H9 (cell line): ENCODE results near the gene RNF17. TPM values are rescaled to one million over a fixed set of nuclear protein-coding genes. Genes with fewer than 3 reads are reported as not detected.

Experiments used
- DNase-seq: peaks from one replicate; pipeline ENCODE4 v3.0.0-alpha.2; 2017
- H2AFZ ChIP-seq: one replicate; pipeline ENCODE4 v1.6.1; 2013; ENCODE audit warnings: mild to moderate bottlenecking, low read length, control low read depth, moderate library complexity
- H2AK5ac ChIP-seq: 2 replicates; pipeline ENCODE4 v1.6.1; 2013; ENCODE audit warnings: low read length, control low read depth, mixed read lengths; ENCODE audit not compliant: insufficient read length
- H2BK120ac ChIP-seq: one replicate; pipeline ENCODE4 v1.6.1; 2013; ENCODE audit warnings: low read depth, mild to moderate bottlenecking, low read length, control low read depth, inconsistent platforms; ENCODE audit not compliant: poor library complexity, severe bottlenecking
- H2BK12ac ChIP-seq: 2 replicates; pipeline ENCODE4 v1.6.1; 2013; ENCODE audit warnings: low read length, control low read depth, mixed read lengths, low read depth; ENCODE audit not compliant: insufficient read length
- H2BK15ac ChIP-seq: 2 replicates; pipeline ENCODE4 v1.6.1; 2013; ENCODE audit warnings: low read depth, low read length, control low read depth
- H2BK20ac ChIP-seq: one replicate; pipeline ENCODE4 v1.6.1; 2013; ENCODE audit warnings: low read depth, mild to moderate bottlenecking, low read length, control low read depth, inconsistent platforms; ENCODE audit not compliant: poor library complexity, severe bottlenecking
- H2BK5ac ChIP-seq: 2 replicates; pipeline ENCODE4 v1.6.1; 2013; ENCODE audit warnings: low read length, control low read depth, mixed read lengths; ENCODE audit not compliant: insufficient read length
- H3K14ac ChIP-seq: 2 replicates; pipeline ENCODE4 v1.6.1; 2013; ENCODE audit warnings: low read length, control low read depth; ENCODE audit not compliant: insufficient read depth
- H3K18ac ChIP-seq: 2 replicates; pipeline ENCODE4 v1.6.1; 2013; ENCODE audit warnings: low read depth, mild to moderate bottlenecking, mixed read lengths, low read length, control low read depth; ENCODE audit not compliant: insufficient read length
- H3K23ac ChIP-seq: 2 replicates; pipeline ENCODE4 v1.6.1; 2013; ENCODE audit warnings: low read length, control low read depth, mixed read lengths, low read depth; ENCODE audit not compliant: insufficient read length
- H3K23me2 ChIP-seq: 2 replicates; pipeline ENCODE4 v1.6.1; 2013; ENCODE audit warnings: low read depth, mild to moderate bottlenecking, mixed read lengths, low read length, control low read depth; ENCODE audit not compliant: insufficient read length, poor library complexity, severe bottlenecking
- H3K27ac ChIP-seq: 2 replicates; pipeline ENCODE4 v1.5.1; 2013; ENCODE audit warnings: low read length, control low read depth, mixed read lengths, low read depth; ENCODE audit not compliant: insufficient read length
- H3K27me3 ChIP-seq: 2 replicates; pipeline ENCODE4 v1.6.1; 2013; ENCODE audit warnings: low read length, control low read depth, inconsistent platforms; ENCODE audit not compliant: insufficient read depth
- H3K4ac ChIP-seq: 2 replicates; pipeline ENCODE4 v1.6.1; 2013; ENCODE audit warnings: low read depth, mild to moderate bottlenecking, control low read depth, inconsistent platforms, low read length, moderate library complexity
- H3K4me1 ChIP-seq: 2 replicates; pipeline ENCODE4 v1.6.1; 2013; ENCODE audit warnings: low read length, control low read depth, inconsistent platforms; ENCODE audit not compliant: insufficient read depth
- H3K4me2 ChIP-seq: 2 replicates; pipeline ENCODE4 v1.6.1; 2013; ENCODE audit warnings: low read length, control low read depth, mixed read lengths; ENCODE audit not compliant: insufficient read length, insufficient read depth
- H3K56ac ChIP-seq: 2 replicates; pipeline ENCODE4 v1.6.1; 2013; ENCODE audit warnings: low read depth, mild to moderate bottlenecking, mixed read lengths, low read length, control low read depth; ENCODE audit not compliant: insufficient read length
- H3K79me1 ChIP-seq: 2 replicates; pipeline ENCODE4 v1.6.1; 2013; ENCODE audit warnings: low read depth, mild to moderate bottlenecking, moderate library complexity, low read length, control low read depth, inconsistent platforms; ENCODE audit not compliant: insufficient read depth, poor library complexity, severe bottlenecking
- H3K79me2 ChIP-seq: 2 replicates; pipeline ENCODE4 v1.6.1; 2013; ENCODE audit warnings: low read length, control low read depth, inconsistent platforms; ENCODE audit not compliant: insufficient read depth
- H3K9ac ChIP-seq: 2 replicates; pipeline ENCODE4 v1.6.1; 2013; ENCODE audit warnings: low read length, control low read depth, mixed read lengths; ENCODE audit not compliant: insufficient read length; ENCODE audit errors: extremely low read depth
- H3K9me3 ChIP-seq: one replicate; pipeline ENCODE4 v1.6.1; 2013; ENCODE audit warnings: low read depth, low read length, inconsistent platforms; ENCODE audit not compliant: control insufficient read depth
- H3T11ph ChIP-seq: one replicate; pipeline ENCODE4 v1.6.1; 2013; ENCODE audit warnings: mild to moderate bottlenecking, low read length, control low read depth, inconsistent platforms
- H4K20me1 ChIP-seq: one replicate; pipeline ENCODE4 v1.6.1; 2013; ENCODE audit not compliant: control insufficient read depth, insufficient read length, insufficient read depth
- H4K5ac ChIP-seq: 2 replicates; pipeline ENCODE4 v1.6.1; 2013; ENCODE audit warnings: low read depth, mild to moderate bottlenecking, mixed read lengths, low read length, control low read depth; ENCODE audit not compliant: insufficient read length
- H4K8ac ChIP-seq: replicated peaks from 2 replicates; pipeline ENCODE4 v1.6.1; 2013; ENCODE audit warnings: low read length, control low read depth, mixed read lengths, low read depth; ENCODE audit not compliant: insufficient read length
- H4K91ac ChIP-seq: 2 replicates; pipeline ENCODE4 v1.6.1; 2013; ENCODE audit warnings: low read depth, mild to moderate bottlenecking, moderate library complexity, mixed read lengths, low read length, control low read depth; ENCODE audit not compliant: insufficient read length
- H3K27ac Mint-ChIP-seq, 3 experiments: 2 replicates in 2 of 3; 3 replicates in 1 of 3; pipeline ENCODE4 v1.8.0; 2020 to 2021; ENCODE audit warnings: mixed read lengths in 3 of 3, mild to moderate bottlenecking in 1 of 3, moderate library complexity in 1 of 3
- H3K27me3 Mint-ChIP-seq: 2 replicates; pipeline ENCODE4 v1.8.0; 2021; ENCODE audit warnings: low read depth, mild to moderate bottlenecking, moderate library complexity, mixed read lengths
- H3K36me3 Mint-ChIP-seq, 3 experiments: 2 replicates in 2 of 3; 3 replicates in 1 of 3; pipeline ENCODE4 v1.8.0; 2020 to 2021; ENCODE audit warnings: low read depth in 3 of 3, mixed read lengths in 3 of 3; ENCODE audit not compliant: insufficient read depth in 1 of 3
- H3K4me1 Mint-ChIP-seq, 2 experiments: 2 replicates each; pipeline ENCODE4 v1.8.0; 2020; ENCODE audit warnings: mixed read lengths in 2 of 2
- H3K4me3 Mint-ChIP-seq, 2 experiments: 2 replicates in 1 of 2; 3 replicates in 1 of 2; pipeline ENCODE4 v1.8.0; 2020 to 2021; ENCODE audit warnings: mild to moderate bottlenecking in 2 of 2, mixed read lengths in 2 of 2, moderate library complexity in 1 of 2
- H3K9me3 Mint-ChIP-seq, 2 experiments: 2 replicates in 1 of 2; 3 replicates in 1 of 2; pipeline ENCODE4 v1.8.0; 2020; ENCODE audit warnings: mild to moderate bottlenecking in 2 of 2, mixed read lengths in 2 of 2, moderate library complexity in 1 of 2
- WGBS: extraction: QIAGEN DNeasy Blood & Tissue Kit; methylation state at CpG from one replicate; pipeline ENCODE4 v1.1.7; 2013; ENCODE audit warnings: missing lambda C conversion rate, low lambda C conversion rate, mixed read lengths; ENCODE audit not compliant: insufficient read length; ENCODE audit errors: extremely low coverage; 5-methylcytosine and 5-hydroxymethylcytosine counted together
- total RNA-seq: library from RNA; stranded (reverse); gene quantifications from 2 replicates; pipeline ENCODE4 v1.2.1, GENCODE V29; 2021
- TF ChIP-seq, protein P1 (sequence below): fragments of 200-600 bp; sonication (generic); conservative IDR thresholded peaks from 3 replicates; pipeline ENCODE4 v1.8.0; 2021; ENCODE audit warnings: antibody characterized with exemption, mild to moderate bottlenecking

RNF17 gene
- total RNA-seq, 1 experiment from 2014 or later: not detected

DNA sequence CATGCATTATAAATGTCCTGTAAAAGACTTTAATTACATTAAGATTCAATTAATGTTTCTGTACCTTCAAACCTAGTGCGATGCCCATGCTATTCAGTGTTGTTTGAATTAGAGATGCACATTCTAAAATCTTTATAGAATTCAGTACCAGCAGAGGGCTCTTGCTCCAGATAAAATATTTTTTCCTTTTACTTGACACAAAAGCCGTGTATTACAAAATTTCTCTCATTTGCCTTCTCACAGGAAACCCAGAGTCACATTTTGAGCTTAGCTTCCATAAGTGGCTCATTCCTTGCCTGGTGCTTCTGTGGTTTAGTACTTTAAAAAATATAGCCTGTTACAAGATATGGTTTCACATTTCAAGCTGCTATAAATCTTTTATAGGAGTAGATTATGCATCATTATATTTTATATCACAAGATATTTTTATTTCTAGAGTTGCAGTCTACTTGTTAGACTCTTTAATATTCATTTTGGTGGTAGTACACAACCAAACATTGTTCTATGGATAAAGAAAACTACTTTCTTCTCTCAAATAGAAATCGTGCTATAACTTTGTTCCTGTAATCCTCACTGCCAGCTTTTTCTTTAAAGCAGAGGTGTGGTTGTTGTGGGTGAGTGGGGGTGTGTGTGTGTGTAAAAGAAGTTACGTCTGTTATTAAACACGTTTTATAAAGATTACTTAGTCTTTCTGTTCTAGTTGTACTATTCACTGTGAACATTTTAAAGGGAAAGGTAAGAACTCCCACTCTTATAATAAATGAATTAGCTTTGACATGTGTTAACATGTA lies 101.4 kb downstream of the RNF17 start:
- Histone ChIP-seq H3K79me1 (no peaks in the 10 kb centered on the region), H3K27me3 (no peaks in the 10 kb centered on the region), H3K9ac (no peak overlapping the region), H3K23ac (no peak overlapping the region), H2AFZ (no peak overlapping the region), H3K18ac (no peak overlapping the region), H3K9me3 (no peaks in the 10 kb centered on the region), H3K56ac (no peak overlapping the region), H2BK12ac (no peak overlapping the region), H3T11ph (no peak overlapping the region), H4K8ac (no peak overlapping the region), H2BK15ac (no peak overlapping the region), H4K5ac (no peak overlapping the region), H2BK120ac (no peak overlapping the region), H4K91ac (no peak overlapping the region), H3K4me2 (no peak overlapping the region), H3K23me2 (no peaks in the 10 kb centered on the region), H3K79me2 (no peaks in the 10 kb centered on the region), H2BK5ac (no peak overlapping the region), H3K4ac (no peak overlapping the region), H3K27ac (no peak overlapping the region), H3K4me1 (no peaks in the 10 kb centered on the region), H2BK20ac (no peak overlapping the region), H2AK5ac (no peak overlapping the region), H4K20me1 (no peaks in the 10 kb centered on the region), H3K14ac (no peak overlapping the region)
- H3K4me1 Mint-ChIP-seq: peaks cover 0 to 3% of the 10 kb centered on the region in 2 experiments; a peak in 2 of 4 replicates
- H3K4me3 Mint-ChIP-seq: no peak overlapping the region
- H3K36me3 Mint-ChIP-seq: no peaks in the 10 kb centered on the region
- TF ChIP-seq, protein P1, sequence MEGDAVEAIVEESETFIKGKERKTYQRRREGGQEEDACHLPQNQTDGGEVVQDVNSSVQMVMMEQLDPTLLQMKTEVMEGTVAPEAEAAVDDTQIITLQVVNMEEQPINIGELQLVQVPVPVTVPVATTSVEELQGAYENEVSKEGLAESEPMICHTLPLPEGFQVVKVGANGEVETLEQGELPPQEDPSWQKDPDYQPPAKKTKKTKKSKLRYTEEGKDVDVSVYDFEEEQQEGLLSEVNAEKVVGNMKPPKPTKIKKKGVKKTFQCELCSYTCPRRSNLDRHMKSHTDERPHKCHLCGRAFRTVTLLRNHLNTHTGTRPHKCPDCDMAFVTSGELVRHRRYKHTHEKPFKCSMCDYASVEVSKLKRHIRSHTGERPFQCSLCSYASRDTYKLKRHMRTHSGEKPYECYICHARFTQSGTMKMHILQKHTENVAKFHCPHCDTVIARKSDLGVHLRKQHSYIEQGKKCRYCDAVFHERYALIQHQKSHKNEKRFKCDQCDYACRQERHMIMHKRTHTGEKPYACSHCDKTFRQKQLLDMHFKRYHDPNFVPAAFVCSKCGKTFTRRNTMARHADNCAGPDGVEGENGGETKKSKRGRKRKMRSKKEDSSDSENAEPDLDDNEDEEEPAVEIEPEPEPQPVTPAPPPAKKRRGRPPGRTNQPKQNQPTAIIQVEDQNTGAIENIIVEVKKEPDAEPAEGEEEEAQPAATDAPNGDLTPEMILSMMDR: no peak
- WGBS: no CpG with 5 or more reads among the region's 5 CpGs
- no peak overlapping the region for H3K27ac Mint-ChIP-seq
- H3K27me3 Mint-ChIP-seq: no peaks in the 10 kb centered on the region
- DNase-seq: no peak
- no peaks in the 10 kb centered on the region for H3K9me3 Mint-ChIP-seq
